ENCODE results near the gene SLC25A39.
"Not testable (repeated sequence)": the region's sequence is repeated elsewhere in the genome, so short reads cannot be mapped to it uniquely, and the experiment has no call there.

Gene SLC25A39

GRCh38 chr17:44324571-44325275, at the start of gene SLC25A39:
Gene SLC25A39 (minus strand): TSS chr17:44324823. CDS start chr17:44323562, 1,261 bp downstream.
- peak; percentile 90 to 91 for DNase-seq

GRCh38 chr17:44372036-44372435, 47.4 kb upstream of the SLC25A39 start:
- no peak for DNase-seq

GRCh38 chr17:44369414-44370023, 44.9 kb upstream of the SLC25A39 start:
- not testable (repeated sequence) for DNase-seq

GRCh38 chr17:44368391-44369243, 44.0 kb upstream of the SLC25A39 start:
- not testable (repeated sequence) for DNase-seq

GRCh38 chr17:44367231-44367979, 42.8 kb upstream of the SLC25A39 start:
- no peak for DNase-seq

- DNase-seq: not testable (repeated sequence)
These were observed 40.4 kb upstream of the SLC25A39 start for GRCh38 chr17:44365051-44365450.

- peak; percentile 51 to 52 for DNase-seq
These were observed 39.1 kb upstream of the SLC25A39 start, which contains the start of gene FAM171A2 for GRCh38 chr17:44363613-44364159. Gene FAM171A2 (minus strand): TSS chr17:44363853. CDS start chr17:44363714, 139 bp downstream.

GRCh38 chr17:44362949-44363612, 38.5 kb upstream of the SLC25A39 start:
- DNase-seq: no peak

- DNase-seq: no peak
These were observed 37.9 kb upstream of the SLC25A39 start for GRCh38 chr17:44362459-44362948.

GRCh38 chr17:44361292-44362260, 37.0 kb upstream of the SLC25A39 start:
- no peak for DNase-seq

GRCh38 chr17:44360826-44361225, 36.2 kb upstream of the SLC25A39 start:
- DNase-seq: no peak

GRCh38 chr17:44360144-44360533, 35.5 kb upstream of the SLC25A39 start:
- DNase-seq: no peak

- no peak for DNase-seq
These were observed 35.0 kb upstream of the SLC25A39 start for GRCh38 chr17:44359458-44360143.

GRCh38 chr17:44359006-44359405, 34.4 kb upstream of the SLC25A39 start:
- DNase-seq: no peak

- DNase-seq: no peak
These were observed 33.4 kb upstream of the SLC25A39 start for GRCh38 chr17:44358066-44358465.

- no peak for DNase-seq
These were observed 31.6 kb upstream of the SLC25A39 start for GRCh38 chr17:44356241-44356640.

- DNase-seq: no peak
These were observed 31.0 kb upstream of the SLC25A39 start for GRCh38 chr17:44355642-44356099.

GRCh38 chr17:44354582-44355561, 30.2 kb upstream of the SLC25A39 start:
- peak; percentile 48 for DNase-seq

Data from activated CD4-positive, alpha-beta T cell treated with anti-CD3 and anti-CD28 coated beads, Interleukin-2, amount 50 U/mL, for 4 hours (primary cell).